ENCODE data around the gene MBD5. TPM values are rescaled to one million over a fixed set of nuclear protein-coding genes. Genes with fewer than 3 reads are reported as not detected.

MBD5 gene
- total RNA-seq, 1 donor from 2014 or later, result 38.8 TPM

- Histone ChIP-seq H3K9ac (no peak overlapping the region), H3K36me3 (peaks cover 3% of the 10 kb centered on the region), H2AFZ (replicated peaks) (no peak overlapping the region), H3K27ac (no peak overlapping the region), H4K20me1 (ENCODE audit: low read depth) (no peaks in the 10 kb centered on the region), H3K9me3 (ENCODE audit: low read depth) (no peaks in the 10 kb centered on the region), H3K4me3 (no peak overlapping the region), H3K4me1 (no peaks in the 10 kb centered on the region), H3K27me3 (no peaks in the 10 kb centered on the region), H3F3A (ENCODE audit: low read depth) (no peaks in the 10 kb centered on the region), H3K79me2 (ENCODE audit: low read depth) (no peaks in the 10 kb centered on the region), H3K4me2 (no peak overlapping the region)
- no peak overlapping the region for H3K4me3 Mint-ChIP-seq
- H3K9me3 Mint-ChIP-seq, result peaks cover 19% of the 10 kb centered on the region
- peaks cover 26% of the 10 kb centered on the region for H3K36me3 Mint-ChIP-seq
- TF ChIP-seq EZH2phosphoT487 (IDR thresholded peaks at IDR 0.05) (no peak), EZH2 (IDR thresholded peaks at IDR 0.05) (no peak), CTCF (IDR thresholded peaks at IDR 0.05) (peak; percentile 8)
- no peak overlapping the region for H3K27ac Mint-ChIP-seq
- DNase-seq (ENCODE audit: low spot score), result no peak
- no peaks in the 10 kb centered on the region for H3K27me3 Mint-ChIP-seq (ENCODE audit: insufficient read depth, low read depth)
- H3K4me1 Mint-ChIP-seq, result no peaks in the 10 kb centered on the region
Observed at GRCh38 chr2:148259674-148260073, 238.8 kb downstream of the MBD5 start.

GRCh38 chr2:148263890-148264289 lies 243.0 kb downstream of the MBD5 start:
- H4K20me1 ChIP-seq (ENCODE audit: low read depth), result no peaks in the 10 kb centered on the region
- no peak for TF ChIP-seq EZH2 (IDR thresholded peaks at IDR 0.05)

GRCh38 chr2:148273158-148273691 lies 252.3 kb downstream of the MBD5 start:
- no peaks in the 10 kb centered on the region for H4K20me1 ChIP-seq (ENCODE audit: low read depth)
- no peaks in the 10 kb centered on the region for H3K79me2 ChIP-seq (ENCODE audit: low read depth)
- H3K9me3 ChIP-seq (ENCODE audit: low read depth), result no peaks in the 10 kb centered on the region
- H2AFZ ChIP-seq (replicated peaks), result no peak overlapping the region
- H3K9me3 Mint-ChIP-seq, result no peaks in the 10 kb centered on the region
- H3K27ac ChIP-seq, result no peak overlapping the region
- H3K27me3 ChIP-seq, result no peaks in the 10 kb centered on the region
- TF ChIP-seq EZH2 (IDR thresholded peaks at IDR 0.05) (no peak), CTCF (IDR thresholded peaks at IDR 0.05) (no peak)
- no peak overlapping the region for H3K4me2 ChIP-seq
- no peaks in the 10 kb centered on the region for H3K36me3 ChIP-seq
- no peak overlapping the region for H3K9ac ChIP-seq
- H3K27ac Mint-ChIP-seq, result no peak overlapping the region
- no peaks in the 10 kb centered on the region for H3K4me1 Mint-ChIP-seq
- H3K36me3 Mint-ChIP-seq, result peaks cover 3% of the 10 kb centered on the region
- H3F3A ChIP-seq (ENCODE audit: low read depth), result no peaks in the 10 kb centered on the region
- H3K27me3 Mint-ChIP-seq (ENCODE audit: insufficient read depth, low read depth), result no peaks in the 10 kb centered on the region
- no peak for DNase-seq (ENCODE audit: low spot score)
- H3K4me3 Mint-ChIP-seq, result no peak overlapping the region
- no peaks in the 10 kb centered on the region for H3K4me1 ChIP-seq
- H3K4me3 ChIP-seq, result no peak overlapping the region

More at GRCh38 chr2:148263890-148264289, 243.0 kb downstream of the MBD5 start:
- H3K27me3 Mint-ChIP-seq (ENCODE audit: insufficient read depth, low read depth), result no peaks in the 10 kb centered on the region
- peaks cover 5% of the 10 kb centered on the region for H3K4me1 ChIP-seq
- peaks cover 14% of the 10 kb centered on the region for H3K9me3 Mint-ChIP-seq
- no peaks in the 10 kb centered on the region for H3K9me3 ChIP-seq (ENCODE audit: low read depth)
- H3K4me3 ChIP-seq, result no peak overlapping the region
- peaks cover 15% of the 10 kb centered on the region for H3K36me3 Mint-ChIP-seq
- no peak overlapping the region for H3K27ac Mint-ChIP-seq
- H3K4me2 ChIP-seq, result no peak overlapping the region
- H3K27ac ChIP-seq, result no peak overlapping the region
- no peak for DNase-seq (ENCODE audit: low spot score)
- no peaks in the 10 kb centered on the region for H3K27me3 ChIP-seq
- H3K9ac ChIP-seq, result no peak overlapping the region
- H3K79me2 ChIP-seq (ENCODE audit: low read depth), result no peaks in the 10 kb centered on the region
- H3F3A ChIP-seq (ENCODE audit: low read depth), result no peaks in the 10 kb centered on the region
- H3K36me3 ChIP-seq, result peaks cover 3% of the 10 kb centered on the region
- peaks cover 4% of the 10 kb centered on the region for H3K4me1 Mint-ChIP-seq
- H3K4me3 Mint-ChIP-seq, result no peak overlapping the region
- no peak overlapping the region for H2AFZ ChIP-seq (replicated peaks)

GRCh38 chr2:148279216-148279615 lies 258.3 kb downstream of the MBD5 start:
- TF ChIP-seq CTCF (IDR thresholded peaks at IDR 0.05) (no peak), EZH2phosphoT487 (IDR thresholded peaks at IDR 0.05) (no peak), EZH2 (IDR thresholded peaks at IDR 0.05) (no peak)
- Histone ChIP-seq H3K4me2 (no peak overlapping the region), H4K20me1 (ENCODE audit: low read depth) (no peaks in the 10 kb centered on the region), H3K4me1 (no peaks in the 10 kb centered on the region), H3F3A (ENCODE audit: low read depth) (no peaks in the 10 kb centered on the region), H3K79me2 (ENCODE audit: low read depth) (no peaks in the 10 kb centered on the region), H3K36me3 (no peaks in the 10 kb centered on the region), H2AFZ (replicated peaks) (no peak overlapping the region), H3K27ac (no peak overlapping the region), H3K9me3 (ENCODE audit: low read depth) (no peaks in the 10 kb centered on the region), H3K4me3 (no peak overlapping the region), H3K9ac (no peak overlapping the region), H3K27me3 (no peaks in the 10 kb centered on the region)
- no peak overlapping the region for H3K27ac Mint-ChIP-seq
- DNase-seq (ENCODE audit: low spot score), result no peak
- H3K9me3 Mint-ChIP-seq, result no peaks in the 10 kb centered on the region
- H3K27me3 Mint-ChIP-seq (ENCODE audit: insufficient read depth, low read depth), result peaks cover 2% of the 10 kb centered on the region
- no peak overlapping the region for H3K4me3 Mint-ChIP-seq
- H3K4me1 Mint-ChIP-seq, result no peaks in the 10 kb centered on the region
- H3K36me3 Mint-ChIP-seq, result no peaks in the 10 kb centered on the region

Measured in neural progenitor cell (in vitro differentiated cells).